Astrocyte of the cerebellum (primary cell): Measurements from ENCODE around the gene LGALS14.

ENCODE experiments used
- DNase-seq: peaks from one replicate; pipeline ENCODE4 v3.0.0-alpha.2; 2011; ENCODE audit warnings: low read depth
- H3K4me3 ChIP-seq: 2 replicates; pipeline ENCODE4 v1.5.1; 2011; ENCODE audit warnings: mild to moderate bottlenecking, low read depth, low read length, moderate library complexity
- CTCF ChIP-seq: IDR thresholded peaks from 2 replicates; pipeline ENCODE4 v1.5.1; 2012; ENCODE audit warnings: low read length, low read depth, moderate library complexity, mild to moderate bottlenecking; ENCODE audit errors: missing control alignments
- in situ Hi-C: cut with HindIII; loops from 2 replicates; pipeline ENCODE4 v1.10.0; 2017; ENCODE audit warnings: low sequenced_read_pairs

Gene LGALS14

GRCh38 chr19:39695759-39696158, 8.5 kb upstream of the LGALS14 start:
- DNase-seq: no peak
- TF ChIP-seq CTCF: no peak
- H3K4me3 ChIP-seq: no peak overlapping the region
- in situ Hi-C loops: no loop called here

- in situ Hi-C loops: no loop called here
- no peak overlapping the region for H3K4me3 ChIP-seq
- DNase-seq: no peak
- TF ChIP-seq CTCF: no peak
Measured at GRCh38 chr19:39696387-39696786, 7.9 kb upstream of the LGALS14 start.

GRCh38 chr19:39698535-39698934, 5.7 kb upstream of the LGALS14 start:
- no peak for DNase-seq
- no peak overlapping the region for H3K4me3 ChIP-seq
- TF ChIP-seq CTCF: no peak
- in situ Hi-C loops: no loop called here

- in situ Hi-C loops: no loop called here
- DNase-seq: no peak
Measured at GRCh38 chr19:39701291-39701690, 3.0 kb upstream of the LGALS14 start.

GRCh38 chr19:39705578-39706188, 1.4 kb downstream of the LGALS14 start:
- no peak for DNase-seq
- no peak overlapping the region for H3K4me3 ChIP-seq
- TF ChIP-seq CTCF: no peak
- in situ Hi-C loops: no loop called here

More at GRCh38 chr19:39701291-39701690, 3.0 kb upstream of the LGALS14 start:
- no peak for TF ChIP-seq CTCF
- H3K4me3 ChIP-seq: no peak overlapping the region

- TF ChIP-seq CTCF: no peak
- in situ Hi-C loops: no loop called here
- no peak overlapping the region for H3K4me3 ChIP-seq
- DNase-seq: no peak
Measured at GRCh38 chr19:39708594-39708993, 4.3 kb downstream of the LGALS14 start.
